NCI-H345 (cell line): Measurements from ENCODE around the gene IRX3.

Source experiments
- DNase-seq: peaks from one replicate; lab custom pipeline; 2025; lab: John Stamatoyannopoulos, UW

IRX3 gene

DNA sequence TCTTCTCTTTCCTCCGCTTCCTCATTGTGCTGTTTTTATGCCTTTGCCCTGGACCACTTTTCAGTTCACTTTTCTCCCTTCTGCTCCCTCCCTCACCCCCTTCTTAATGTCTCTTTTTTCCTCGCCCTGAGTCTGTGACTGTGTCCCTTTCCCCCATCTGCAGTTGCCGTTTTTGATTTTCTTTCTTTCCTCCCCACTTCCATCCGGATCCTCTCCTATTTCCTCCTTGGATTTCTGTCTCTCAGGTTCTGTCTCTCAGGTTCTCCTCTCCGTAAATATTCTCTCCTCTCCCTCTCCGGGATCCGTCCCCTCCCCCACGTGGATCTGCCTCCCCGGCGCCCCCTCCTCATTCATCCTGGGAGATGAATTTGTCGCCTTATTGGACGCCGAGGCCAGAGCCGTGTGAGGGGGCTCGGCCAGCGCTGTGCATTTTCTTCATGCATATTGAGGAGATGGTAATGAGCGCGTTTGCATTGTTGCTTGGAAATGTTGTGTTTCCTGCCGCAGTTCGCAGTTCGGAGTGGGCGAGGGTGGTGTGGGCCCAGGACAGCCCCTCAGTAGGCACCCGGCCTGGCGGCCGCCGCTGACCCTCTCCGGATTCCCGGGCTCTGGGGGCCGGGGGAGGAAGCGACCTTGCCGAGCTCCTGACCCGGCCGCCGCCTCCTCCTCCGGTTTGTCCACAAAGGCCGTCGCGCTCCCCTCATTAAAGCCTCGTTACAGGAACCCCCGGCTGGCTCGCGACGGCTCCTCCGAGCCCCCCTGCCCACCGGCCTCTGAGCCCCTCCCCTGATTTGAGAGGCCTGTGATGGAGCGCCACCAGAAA, 4.5 kb upstream of the IRX3 start:
- DNase-seq: no peak

DNA sequence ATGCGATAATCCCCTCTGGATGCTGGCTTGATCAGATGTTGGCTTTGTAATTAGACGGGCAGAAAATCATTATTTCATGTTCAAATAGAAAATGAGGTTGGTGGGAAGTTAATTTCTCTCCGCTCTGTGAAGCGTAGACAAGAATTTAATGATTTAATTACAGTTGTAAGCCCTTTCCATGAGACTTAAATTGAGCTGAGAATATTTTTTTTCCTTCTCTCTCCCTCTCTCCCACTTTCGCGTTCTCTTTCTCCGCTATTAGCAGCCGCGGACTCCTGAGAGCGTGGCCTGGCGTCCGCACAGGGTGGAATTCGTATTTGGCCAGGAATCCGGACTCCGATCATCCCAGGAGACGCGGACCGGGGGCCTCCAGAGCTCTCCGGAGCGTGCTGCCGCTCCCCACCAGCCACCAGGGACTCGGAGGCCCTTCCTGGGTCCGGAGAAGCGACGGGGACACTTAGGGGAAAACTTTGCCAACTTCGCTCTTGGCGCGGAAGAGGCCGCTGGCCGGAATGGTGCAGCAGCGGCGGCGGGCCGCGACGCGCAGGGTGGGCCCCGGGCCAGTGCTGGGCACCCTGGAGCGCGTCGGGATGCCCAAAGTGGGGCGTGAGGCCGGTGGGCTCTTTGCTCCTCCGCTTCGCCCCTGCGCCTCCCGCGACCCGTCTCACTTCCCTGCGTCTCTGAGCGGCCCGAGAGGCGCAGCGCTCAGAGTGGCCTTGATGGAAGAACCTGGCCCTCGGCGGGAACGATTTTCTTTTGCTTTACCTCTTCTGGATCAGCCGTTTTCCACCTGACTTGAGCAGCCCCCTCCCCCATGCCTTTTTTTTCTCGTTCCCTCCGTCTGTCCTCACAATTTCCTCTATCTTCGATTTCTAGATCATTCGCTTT, 3.6 kb upstream of the IRX3 start:
- DNase-seq: no peak

DNA sequence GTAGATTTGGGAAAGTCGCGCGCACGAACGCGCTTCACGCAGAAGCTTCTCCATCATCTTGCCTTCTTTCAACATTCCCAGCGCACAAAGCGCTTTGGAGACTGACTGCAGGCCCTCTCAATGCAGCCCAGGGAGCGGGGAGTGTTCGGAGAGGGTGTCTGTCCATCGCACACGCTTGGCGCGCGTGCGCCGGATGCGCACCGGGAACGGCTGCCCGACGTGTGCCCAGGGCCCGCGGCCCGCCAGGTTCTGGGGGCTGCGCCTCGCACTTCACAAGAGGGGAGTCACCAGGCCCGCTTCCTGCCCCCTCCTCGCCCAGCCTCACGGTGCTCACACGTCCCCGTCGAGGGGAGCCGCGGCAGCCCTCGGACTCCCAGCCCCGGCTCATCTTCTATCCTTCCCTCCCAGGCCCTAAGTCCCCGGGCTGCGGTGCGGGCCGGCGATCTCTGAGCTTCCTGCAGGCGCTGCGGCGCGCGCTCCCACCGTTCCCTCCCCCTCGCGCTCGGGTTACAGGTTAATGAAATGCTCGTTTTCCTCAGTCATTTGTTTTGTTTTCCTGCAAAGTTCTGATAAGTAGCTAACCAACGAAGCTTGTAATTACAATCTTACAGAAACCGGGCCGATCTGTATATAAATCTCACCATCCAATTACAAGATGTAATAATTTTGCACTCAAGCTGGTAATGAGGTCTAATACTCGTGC, 2.8 kb upstream of the IRX3 start:
- DNase-seq: no peak

DNA sequence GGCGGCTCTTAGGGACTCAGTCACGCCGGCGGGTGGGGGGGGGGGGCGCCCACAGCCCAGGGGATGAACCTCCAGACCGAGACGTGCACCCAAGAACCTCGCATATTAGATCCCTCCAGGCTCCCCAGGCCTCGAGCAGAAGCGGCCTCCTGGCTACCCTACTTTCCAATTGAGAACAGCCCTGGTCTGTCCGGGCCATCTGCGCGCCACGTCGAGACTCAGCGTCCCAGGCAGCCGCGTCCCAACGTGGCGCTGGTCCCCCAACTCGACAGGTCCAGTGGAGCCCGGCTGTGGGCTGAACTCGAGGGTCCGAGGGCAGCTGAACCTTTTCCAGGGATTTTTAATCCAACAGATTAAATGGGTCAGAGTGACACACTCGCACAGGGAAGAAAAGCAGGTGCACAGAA, 2.3 kb upstream of the IRX3 start:
- DNase-seq: no peak

DNA sequence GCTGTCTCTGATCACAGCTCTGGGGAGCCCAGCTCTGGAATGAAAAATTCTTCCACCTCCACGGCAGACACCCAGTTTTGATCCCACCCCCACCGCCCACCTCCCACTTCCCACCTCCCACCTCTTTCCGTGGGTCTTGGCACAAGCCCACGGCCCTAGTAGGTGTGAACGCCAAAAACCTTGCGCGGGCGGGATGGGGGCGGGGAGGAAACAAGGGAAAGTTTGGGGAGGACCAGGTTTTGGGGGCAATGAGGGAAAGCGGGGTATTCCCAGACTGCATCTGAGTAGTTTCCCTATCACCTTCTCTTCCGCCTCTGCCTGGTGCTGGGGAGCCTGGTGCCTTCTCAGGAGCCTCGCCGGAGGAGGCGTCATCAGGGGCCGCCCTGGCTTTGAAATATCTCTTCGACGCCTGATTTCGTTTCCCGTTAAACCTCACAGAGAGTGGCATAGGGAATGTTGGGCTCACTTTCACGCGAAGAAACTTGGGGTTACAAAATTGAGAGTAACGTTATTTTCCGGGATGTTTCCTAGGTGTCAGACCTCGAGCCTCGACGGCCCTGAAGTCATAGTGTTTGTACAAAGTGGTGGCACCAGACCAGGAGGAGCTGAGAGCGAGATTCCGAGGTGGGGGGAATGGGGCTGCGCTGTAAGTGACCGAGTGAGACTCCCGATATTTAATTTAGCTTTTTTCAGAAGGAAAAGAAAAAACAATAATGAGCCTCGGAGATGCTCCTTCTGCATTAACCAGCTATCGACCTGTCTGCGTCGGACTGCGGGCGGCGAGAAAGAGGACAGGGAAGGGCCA, 1.6 kb upstream of the IRX3 start:
- DNase-seq: no peak

DNA sequence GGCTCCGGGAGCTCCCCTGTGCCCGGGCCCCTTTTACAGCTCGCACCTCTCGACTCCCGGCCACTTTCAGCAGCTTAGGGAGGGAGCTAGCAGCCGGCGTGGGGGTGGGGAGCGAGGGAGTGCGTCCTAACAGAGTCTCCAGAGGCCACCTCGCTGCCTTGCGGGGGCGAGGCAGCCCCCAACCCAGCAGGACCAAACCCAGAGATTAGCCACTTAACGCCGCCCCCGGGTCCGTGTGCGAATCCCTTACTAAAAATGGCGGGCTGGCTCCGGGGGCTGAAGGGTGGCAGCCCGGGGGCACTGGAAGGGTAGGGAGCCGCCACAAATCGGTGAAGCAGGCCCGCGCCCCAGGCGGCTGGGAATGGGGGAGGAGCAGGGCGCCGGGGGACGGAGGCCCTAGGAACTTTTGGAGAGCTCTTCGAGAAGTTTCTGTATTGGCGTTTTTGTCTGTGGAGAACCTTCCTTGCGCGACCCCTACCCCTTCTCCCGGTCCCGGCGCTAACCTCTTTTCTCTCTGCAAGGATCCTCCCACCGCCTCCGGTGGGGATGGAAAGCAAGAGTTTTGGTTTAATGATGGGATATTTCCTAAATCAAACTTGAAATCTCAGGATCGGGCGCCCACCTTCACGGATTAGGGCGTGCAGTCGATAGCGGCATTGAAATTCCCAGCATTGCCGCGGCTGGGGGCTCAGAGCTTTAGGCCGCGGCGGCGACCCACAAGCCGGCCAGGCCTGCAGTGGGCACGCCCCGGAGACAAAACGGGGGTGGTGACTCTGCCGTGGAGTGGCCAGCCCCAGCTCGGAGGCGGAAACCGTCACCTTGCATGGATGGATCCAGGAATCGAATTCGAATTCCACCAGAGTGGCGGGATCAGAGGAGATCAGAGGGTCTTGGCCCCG, 793 bp upstream of the IRX3 start:
- DNase-seq: no peak

DNA sequence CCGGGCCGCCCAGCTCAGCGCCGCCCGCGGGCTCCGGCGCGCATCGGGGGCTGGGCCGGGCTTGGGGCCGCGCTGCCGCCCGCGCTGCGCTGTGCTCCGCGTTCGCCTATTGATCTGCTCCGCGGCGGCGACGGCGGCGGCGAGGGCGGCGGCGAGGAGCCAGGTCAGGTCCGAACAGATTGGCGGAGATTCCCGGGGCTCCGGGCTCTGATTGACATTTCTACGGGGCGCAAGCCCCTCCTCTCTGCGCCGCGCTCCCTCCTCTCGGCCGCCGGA, 559 bp downstream of the IRX3 start:
- DNase-seq: no peak

DNA sequence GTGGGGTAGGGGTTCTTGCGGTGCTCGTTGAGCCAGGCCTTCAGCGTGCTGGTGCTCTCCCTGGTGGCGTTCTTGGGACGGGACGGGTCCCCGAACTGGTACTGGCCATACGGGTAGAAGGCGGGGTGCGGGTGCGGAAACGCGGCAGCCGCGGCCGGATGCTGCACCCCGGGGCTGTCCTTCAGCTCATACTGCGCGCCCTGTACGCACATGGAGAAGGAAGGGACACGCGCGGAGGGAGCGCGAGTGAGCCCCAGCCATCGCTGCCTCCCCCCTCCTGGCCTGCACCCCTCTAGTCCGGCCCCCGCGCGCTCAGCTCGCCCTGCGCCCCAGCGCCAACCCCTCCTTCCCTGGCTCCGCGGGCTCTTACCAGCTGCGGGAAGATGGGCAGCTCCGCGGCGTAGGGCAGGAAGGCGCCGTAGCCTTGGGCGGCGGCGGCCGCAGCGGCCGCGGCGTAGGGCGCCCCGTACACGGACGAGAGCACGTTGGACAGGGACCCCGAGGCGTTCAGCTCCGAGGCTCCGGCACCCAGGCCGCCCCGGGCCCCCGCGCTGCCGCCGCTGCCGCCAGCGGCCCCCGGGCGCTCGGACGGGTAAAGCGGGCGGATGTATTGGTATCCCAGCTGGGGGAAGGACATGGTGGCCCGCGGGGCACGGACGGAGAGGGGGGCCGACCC, 1.0 kb downstream of the IRX3 start:
- DNase-seq: peak; percentile 20

DNA sequence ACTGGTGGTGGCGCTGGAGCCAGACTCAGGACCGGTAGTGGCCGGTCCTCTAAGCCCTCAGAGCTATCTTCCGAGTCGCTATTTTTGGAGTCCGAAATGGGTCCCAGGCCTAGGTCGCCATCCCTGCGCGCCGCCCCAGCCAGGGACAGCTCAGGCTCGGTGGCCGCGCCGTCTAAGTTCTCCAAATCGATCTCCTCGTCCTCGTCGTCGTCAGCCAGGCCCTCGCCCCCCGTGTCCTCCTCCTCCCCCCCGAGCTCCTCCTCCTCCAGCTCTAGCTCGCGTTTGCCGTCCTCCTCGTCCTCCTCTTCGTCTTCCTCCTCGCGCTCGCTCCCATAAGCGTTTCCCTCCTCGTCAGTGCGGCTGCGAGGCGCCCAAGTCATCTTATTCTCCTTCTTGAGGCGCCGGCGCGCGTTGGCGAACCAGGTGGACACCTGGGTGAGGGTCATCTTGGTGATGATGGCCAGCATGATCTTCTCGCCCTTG, 1.6 kb downstream of the IRX3 start:
- no peak for DNase-seq

DNA sequence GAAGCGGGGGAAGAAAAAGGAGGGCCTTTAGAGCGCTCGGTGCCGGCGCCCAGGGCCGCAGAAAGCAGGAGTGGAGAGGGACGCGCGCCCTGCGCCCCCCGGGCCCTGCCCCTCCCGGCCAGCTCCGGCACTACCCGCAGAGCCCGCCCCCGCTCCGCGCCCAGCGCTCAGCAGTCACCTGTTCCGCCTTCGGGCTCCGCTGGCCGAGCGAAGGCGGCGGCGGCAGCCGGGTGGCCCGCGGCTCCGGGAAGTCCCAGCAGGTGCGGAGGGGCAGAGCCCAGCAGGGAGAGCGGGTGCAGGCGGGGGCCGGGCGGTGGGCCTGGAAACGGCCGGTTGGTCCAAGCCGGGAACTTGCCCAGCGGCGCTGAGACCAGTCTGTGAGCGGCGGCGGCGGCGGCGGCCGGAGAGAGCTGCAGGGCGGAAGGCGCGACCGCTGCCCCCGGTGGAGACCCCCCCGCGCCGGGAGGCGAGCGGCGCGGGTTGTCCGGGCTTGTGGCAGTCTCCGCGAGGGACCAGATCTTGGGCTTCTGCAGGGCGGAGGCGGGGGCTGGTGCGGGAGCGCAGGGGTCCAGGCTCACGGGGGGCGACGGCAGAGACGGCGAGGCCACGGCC, 2.2 kb downstream of the IRX3 start:
- peak; percentile 15 for DNase-seq

DNA sequence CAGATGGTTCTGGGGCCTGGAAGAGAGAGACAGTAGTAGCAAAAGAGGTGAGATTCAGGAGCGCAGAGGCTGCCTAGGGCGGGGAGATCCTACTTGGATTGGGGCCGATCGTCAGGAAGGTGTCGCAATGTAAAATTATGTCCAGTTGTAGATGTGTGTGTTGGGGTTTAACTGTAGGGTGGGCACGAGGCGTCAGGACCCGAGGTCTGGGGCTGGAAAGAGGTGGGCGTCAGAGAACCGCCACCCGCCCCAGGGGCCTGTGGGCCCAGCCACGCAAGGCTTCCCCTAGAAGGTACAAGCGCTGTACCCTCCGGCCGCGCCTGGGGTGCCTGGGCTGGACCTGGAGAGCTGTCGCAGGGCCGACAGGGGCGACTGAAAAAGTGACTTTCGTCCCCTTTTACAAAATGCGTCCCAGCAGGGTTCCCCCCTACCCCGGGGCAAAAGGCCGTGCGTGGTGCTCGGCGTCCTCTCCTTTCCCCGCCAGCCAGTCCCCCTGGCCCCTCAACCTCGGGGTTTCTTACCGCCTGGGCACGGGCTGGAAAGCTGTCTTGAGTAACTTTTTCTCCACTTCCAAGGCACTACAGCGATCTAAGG, 2.8 kb downstream of the IRX3 start:
- DNase-seq: no peak

DNA sequence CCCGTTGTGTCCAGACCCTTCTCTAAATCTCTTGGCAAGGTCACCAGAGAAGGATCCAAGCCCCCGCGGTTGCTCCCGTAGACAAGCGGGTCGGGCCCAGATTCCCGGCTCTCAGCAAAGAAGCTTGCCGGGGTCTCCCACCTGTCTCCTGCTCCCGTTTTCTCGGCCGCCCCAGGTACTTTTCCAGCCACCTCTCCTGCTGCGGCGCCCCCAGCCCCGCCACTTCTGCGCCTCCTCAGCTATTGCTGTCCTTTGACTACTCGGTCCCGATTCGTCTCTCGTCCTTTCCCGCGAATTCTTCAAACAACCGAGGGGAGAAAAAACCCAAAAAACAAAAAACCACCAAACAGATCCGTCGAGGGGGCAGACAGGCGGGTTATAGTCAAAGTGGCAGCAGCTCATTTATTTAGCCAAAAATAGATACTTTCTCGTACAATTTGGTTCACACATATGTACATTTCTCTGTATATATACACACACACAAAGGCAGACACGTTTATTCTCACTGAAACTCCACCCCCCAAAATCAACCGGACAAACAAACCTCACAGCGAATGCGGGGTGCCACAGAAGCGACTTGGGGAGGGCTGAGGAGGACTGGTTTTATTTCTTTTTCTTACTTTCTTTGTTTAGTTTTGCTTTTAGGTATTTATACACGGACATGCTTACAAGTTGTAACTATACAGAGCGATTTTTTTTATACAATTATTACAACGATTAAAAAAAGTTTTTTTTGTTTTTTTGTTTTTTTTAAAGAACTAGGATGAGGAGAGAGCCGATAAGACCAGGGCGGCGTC, 3.5 kb downstream of the IRX3 start:
- DNase-seq: no peak

DNA sequence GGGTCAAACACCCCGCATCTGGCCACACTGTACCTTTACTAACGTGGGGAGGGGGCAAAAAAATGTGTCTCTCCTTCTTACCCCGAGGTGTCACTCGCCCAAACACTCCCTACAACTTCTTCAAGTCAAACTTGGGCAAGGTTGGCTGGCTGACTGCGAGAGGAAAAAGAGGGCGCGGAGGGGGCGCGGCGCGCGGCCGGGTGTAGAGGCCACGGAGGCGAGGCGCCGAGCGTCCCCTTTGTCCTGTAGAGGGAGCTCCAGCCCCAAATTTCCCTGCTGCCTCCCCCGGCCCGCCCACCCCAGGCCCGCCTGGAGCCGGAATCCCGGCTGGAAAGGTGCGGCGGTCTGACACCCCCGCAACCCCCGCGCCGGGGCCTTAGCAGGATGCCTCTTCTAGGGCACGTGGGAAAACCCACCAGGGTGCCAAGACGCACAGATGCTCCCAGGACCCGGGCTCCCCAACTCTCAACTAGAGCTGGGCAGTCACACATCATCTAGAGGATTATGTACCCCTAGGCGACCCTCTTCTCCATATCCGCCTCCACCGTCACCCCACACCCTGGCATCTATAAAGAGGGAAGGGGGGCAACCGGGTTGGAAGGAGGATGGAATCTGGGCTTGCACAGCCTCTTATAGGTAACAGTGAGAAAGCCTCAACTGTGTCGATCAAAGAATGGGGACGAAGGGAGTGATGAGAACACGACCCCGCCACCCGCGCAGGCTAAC, 4.2 kb downstream of the IRX3 start:
- no peak for DNase-seq

DNA sequence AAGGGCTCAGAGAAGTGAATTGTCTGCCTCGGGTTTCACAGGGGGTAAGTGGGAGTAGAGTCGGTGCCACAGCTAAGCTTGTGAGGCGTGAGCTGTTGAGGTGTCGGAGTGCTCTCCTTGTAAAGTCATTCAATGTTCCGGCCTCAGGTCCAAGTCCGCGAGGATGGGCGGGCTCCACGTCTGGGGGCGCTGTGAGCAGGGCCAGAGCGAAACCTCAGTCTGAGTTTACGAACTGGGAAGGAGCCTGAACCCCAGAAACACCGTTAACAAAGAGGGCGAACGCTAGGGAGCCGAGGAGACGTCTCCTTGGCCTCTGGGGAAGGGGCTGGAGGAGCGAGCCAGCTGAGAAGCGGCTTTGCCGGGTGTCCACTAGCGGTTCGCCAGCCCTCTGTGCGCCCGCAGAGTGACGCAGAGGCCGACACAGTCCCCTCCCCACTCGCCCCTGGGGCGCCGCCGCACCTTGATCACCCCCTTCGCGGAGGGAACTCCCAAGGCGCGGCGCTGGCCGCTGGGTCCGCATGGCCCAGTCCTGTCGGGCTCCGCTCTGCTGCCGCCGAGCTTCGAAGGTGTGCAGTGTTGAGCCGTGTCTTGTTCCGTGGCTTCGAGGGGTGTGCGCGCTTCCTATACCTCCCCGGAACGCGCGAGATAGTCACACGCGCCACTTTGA, 4.9 kb downstream of the IRX3 start:
- DNase-seq: no peak

DNA sequence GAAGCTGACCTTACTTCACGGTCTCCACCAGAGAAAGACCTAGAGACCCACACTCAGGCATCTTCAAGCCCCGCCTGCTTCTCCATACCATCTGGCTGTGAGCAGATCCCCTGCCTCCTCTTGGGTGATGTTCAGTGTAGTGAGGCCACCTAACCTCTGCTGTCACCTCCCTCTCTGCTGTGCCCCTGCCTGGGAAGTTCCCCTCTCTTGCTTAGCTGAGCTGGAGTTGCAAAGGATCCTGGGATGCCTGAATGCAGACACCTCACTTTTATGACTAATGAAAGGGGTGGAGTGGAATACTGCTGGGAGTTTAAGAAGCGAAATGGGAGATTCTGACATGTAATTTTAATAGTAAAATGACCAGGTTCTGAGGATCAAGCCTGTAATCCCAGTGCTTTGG, 5.8 kb downstream of the IRX3 start:
- DNase-seq: no peak

DNA sequence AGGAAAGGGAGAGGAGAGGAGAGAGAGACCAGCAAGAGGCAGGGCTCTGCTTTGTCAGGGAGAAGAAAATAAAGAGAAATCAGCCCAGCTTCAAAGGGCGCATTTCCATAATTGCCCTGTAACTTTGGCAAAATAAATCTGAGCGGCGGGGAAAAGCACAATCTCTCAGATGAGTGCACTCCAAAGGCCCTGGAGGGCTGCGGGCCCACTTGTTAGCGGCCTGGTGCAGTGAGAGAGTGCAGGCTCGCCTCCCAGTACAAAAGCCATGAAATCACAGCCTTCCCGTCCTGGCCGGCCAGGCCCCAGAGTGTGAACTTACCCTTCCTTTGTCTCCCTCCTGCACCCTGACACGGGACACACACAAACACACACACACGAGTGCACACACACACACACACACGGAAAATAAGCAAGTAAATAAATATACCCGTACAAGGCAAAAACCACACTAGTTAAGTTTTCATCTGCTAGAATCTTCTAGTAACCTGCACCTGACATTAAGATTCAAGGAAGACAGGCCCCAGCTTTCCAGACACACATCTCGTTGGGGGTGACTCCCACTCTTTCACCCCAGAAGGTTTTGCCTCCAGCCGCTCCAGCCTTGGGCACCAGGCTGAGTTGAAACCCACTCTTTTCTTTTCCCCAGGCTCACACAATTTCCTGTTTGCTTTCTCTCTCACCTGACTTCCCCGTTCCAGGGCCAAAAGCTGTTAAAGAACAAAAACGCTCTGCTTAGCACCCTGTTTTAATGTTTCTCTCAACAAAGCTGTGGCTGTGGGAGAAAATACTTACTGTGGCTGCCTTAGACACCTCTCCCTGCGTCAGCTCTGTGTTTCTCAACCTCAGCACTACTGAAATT, 8.5 kb downstream of the IRX3 start:
- DNase-seq: peak; percentile 4
